KOPT-K1 (cell line): ENCODE measurements around the gene CNTNAP3B.
"Not testable (repeated sequence)": the region's sequence is repeated elsewhere in the genome, so short reads cannot be mapped to it uniquely, and the experiment has no call there.

ENCODE experiments used
- H3K27ac ChIP-seq: fragments of 200-600 bp; sonication (generic); 2 replicates; pipeline ENCODE4 v1.5.1; 2016; ENCODE audit warnings: antibody characterized with exemption, mild to moderate bottlenecking, low read depth, low read length; ENCODE audit not compliant: poor library complexity, severe bottlenecking
- H3K36me3 ChIP-seq: fragments of 200-600 bp; sonication (generic); 2 replicates; pipeline ENCODE4 v1.5.1; 2017; ENCODE audit warnings: antibody characterized with exemption, mild to moderate bottlenecking, low read length, moderate library complexity; ENCODE audit not compliant: insufficient read depth
- H3K9me3 ChIP-seq: fragments of 200-600 bp; sonication (generic); 2 replicates; pipeline ENCODE4 v1.5.1; 2017; ENCODE audit warnings: antibody characterized with exemption, low read length, mild to moderate bottlenecking; ENCODE audit not compliant: insufficient read depth, poor library complexity, severe bottlenecking

Gene CNTNAP3B

GRCh38 chr9:42020639-42021038 is 108.6 kb downstream of the CNTNAP3B start:
- H3K36me3 ChIP-seq, H3K9me3 ChIP-seq, H3K27ac ChIP-seq: not testable (repeated sequence)

DNA sequence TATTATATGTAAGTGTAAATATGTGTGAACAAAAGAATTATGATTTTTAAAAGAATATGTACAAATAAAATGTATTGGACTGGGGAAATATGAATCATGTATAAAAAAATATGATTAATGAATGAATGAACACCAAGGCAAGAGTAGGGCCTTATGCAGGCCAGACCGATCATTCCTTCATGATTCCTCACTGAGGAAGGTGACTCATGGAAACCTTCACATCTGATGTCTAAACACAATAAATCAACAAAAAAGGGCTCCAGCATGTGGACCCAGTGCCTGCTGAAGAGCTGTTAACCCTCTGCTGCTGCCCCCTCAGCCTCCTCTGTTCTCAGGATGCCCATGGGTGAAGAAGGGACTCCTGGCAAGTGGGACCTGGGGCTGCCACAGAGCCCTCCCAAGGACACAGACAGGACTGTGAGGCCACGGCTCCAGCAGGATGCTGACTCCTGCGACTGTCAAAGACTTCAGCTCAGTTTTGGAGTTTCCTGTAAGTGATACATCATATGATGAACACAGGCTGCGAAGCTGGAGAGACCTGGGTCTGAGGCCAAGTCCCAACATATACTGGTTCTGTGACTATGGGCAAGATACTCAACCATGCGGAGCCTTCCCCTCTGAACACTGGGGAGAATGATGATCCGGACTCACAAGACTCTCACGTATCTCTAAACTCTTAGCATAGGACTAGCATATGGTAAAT is 110.9 kb downstream of the CNTNAP3B start:
- not testable (repeated sequence) for H3K27ac ChIP-seq, H3K9me3 ChIP-seq, H3K36me3 ChIP-seq

DNA sequence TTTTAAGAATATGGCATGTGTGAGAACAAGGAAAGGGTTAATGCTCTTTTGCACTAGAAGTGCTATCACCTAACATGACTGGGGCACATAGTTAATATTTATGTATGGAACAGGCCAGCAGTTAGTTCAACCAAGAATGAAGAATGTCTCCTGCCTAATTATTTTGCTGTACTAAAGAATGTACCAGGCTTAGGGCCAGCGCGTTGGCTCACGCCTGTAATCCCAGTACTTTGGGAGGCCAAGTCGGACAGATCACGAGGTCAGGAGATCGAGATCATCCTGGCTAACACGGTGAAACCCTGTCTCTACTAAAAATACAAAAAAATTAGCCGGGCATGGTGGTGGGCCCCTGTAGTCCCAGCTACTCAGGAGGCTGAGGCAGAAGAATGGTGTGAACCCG is 114.9 kb downstream of the CNTNAP3B start:
- H3K9me3 ChIP-seq, H3K27ac ChIP-seq, H3K36me3 ChIP-seq: not testable (repeated sequence)

DNA sequence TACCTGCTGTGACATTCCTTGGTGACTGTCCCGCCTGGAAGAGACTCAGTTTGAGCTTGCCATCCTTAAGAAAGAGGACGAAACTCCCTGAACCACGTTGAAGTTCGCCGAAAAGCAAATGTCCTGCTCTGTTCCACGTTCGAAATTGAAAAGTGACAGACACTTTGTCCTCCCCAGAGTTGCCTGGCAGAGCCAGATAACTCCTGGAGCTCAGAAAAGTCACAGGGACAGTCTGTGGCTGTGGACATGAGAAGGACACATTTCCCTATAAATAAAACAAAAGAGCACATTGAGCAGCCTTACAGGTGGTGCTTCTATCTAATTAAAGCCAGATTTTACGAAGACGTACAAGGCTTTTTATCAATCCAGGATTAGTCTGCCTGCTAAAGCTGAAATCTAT is 137.6 kb downstream of the CNTNAP3B start:
- not testable (repeated sequence) for H3K9me3 ChIP-seq, H3K36me3 ChIP-seq, H3K27ac ChIP-seq

GRCh38 chr9:41980271-41980670 is 149.0 kb downstream of the CNTNAP3B start:
- H3K27ac ChIP-seq, H3K36me3 ChIP-seq, H3K9me3 ChIP-seq: not testable (repeated sequence)

GRCh38 chr9:41977965-41978600 is 151.1 kb downstream of the CNTNAP3B start:
- H3K27ac ChIP-seq, H3K9me3 ChIP-seq, H3K36me3 ChIP-seq: not testable (repeated sequence)

DNA sequence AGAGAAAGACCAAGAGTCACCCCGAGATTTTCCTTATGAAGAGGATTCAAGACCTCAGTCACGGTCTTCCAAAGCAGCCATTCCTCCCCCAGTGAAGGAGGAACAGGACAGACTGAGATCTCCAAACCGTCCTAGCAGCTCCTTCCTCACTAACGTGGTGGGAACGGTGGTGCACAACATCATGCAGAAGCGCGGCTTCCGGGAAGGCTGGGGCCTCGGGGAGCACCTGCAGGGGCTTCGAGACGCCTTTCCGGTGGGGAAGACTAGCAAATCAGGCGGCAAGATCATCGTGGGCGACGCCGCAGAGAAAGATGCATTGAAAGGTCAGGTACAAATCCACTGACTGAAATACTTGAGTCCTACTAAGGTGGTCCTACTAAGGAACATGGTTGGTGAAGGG is 154.3 kb downstream of the CNTNAP3B start:
- not testable (repeated sequence) for H3K9me3 ChIP-seq, H3K36me3 ChIP-seq, H3K27ac ChIP-seq

DNA sequence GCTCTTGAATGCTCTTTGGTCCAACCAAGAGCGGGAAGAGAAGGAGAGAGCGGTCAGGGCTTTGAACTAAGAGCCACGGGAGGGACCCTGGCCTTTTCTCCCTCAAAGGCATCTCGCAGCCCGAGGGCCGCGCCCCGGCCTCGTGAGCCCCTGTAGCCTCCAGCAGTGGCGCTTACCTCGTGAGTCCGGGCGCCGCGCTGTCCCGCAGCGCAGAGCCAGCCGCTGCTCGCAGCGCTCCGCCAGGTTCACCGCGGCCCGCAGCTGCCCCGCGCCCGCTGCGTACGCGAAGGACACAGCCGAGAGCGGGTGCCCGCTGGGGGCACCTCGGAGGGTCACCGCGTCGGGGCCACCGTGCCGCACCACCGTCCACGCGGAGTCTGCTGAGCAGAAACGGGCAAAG is 176.2 kb downstream of the CNTNAP3B start:
- not testable (repeated sequence) for H3K27ac ChIP-seq, H3K9me3 ChIP-seq, H3K36me3 ChIP-seq

DNA sequence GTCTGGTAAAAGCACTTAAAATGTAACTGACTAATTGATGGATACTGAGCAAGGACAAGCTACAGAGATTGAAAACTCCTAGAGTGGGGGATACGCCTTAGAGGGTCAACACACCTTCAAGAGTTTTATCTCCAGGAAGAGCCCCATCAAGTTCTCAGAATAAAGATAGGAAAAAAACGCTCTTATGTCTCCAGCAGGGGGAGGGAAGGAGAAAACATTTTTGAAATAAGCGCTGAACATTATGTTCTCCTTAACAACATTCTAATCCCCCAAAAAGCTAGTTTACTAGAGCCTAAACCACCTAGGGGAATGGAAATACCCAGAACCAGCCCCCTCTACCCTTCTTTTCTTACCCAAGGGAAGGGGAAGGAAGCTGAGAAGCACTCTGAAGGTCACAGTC is 187.5 kb downstream of the CNTNAP3B start:
- not testable (repeated sequence) for H3K36me3 ChIP-seq, H3K9me3 ChIP-seq, H3K27ac ChIP-seq

DNA sequence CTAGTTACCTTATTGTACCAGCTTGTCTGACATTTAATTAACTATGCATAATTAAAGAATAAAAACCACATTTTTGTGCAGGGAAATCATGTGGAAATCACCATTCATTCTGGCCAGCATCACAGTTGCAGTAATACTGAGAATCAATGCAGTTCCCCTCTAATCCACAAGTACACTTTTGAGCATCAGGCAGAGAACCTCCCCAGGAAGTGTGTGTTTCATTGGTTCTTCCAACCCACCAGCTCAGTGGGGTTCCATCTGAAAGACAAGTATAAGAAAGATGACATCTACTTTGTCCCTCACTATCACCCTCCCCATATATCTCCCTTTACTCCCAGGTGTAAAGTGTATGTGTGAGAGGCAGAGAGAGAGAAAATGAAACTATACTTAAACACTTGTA is 191.1 kb downstream of the CNTNAP3B start:
- H3K36me3 ChIP-seq, H3K9me3 ChIP-seq, H3K27ac ChIP-seq: not testable (repeated sequence)

- H3K27ac ChIP-seq, H3K36me3 ChIP-seq, H3K9me3 ChIP-seq: not testable (repeated sequence)
Observed at GRCh38 chr9:41935727-41936126, 193.5 kb downstream of the CNTNAP3B start.

GRCh38 chr9:41929172-41929571 is 200.1 kb downstream of the CNTNAP3B start:
- not testable (repeated sequence) for H3K27ac ChIP-seq, H3K9me3 ChIP-seq, H3K36me3 ChIP-seq

DNA sequence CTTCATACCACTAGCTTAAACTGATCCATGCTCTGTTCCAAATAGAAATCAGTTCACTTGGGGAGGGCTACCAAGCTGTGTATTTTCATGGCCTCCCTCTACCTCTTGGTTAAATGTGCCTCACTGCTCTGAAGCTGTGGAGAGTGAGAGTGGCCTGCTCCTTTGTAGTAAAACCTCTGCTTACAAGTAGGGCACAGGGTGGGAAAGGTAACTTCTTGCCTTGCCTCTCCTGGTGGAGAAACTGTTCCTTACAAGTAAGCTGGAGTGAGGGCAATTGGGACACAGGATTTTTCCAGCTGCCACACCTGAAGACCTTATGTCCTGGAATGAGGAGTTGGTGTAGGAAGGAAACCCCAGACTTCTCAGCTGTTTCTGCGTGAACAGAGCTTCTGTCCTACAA is 211.9 kb downstream of the CNTNAP3B start:
- H3K9me3 ChIP-seq, H3K36me3 ChIP-seq, H3K27ac ChIP-seq: not testable (repeated sequence)

- not testable (repeated sequence) for H3K36me3 ChIP-seq, H3K27ac ChIP-seq, H3K9me3 ChIP-seq
Observed at GRCh38 chr9:41905488-41905887, 223.7 kb downstream of the CNTNAP3B start.

- H3K27ac ChIP-seq, H3K9me3 ChIP-seq, H3K36me3 ChIP-seq: not testable (repeated sequence)
Observed at GRCh38 chr9:41902762-41903161, 226.5 kb downstream of the CNTNAP3B start.

GRCh38 chr9:41898720-41899343 is 230.4 kb downstream of the CNTNAP3B start:
- H3K27ac ChIP-seq, H3K9me3 ChIP-seq, H3K36me3 ChIP-seq: not testable (repeated sequence)
